ENCODE results near the gene TNS3. TPM values are rescaled to one million over a fixed set of nuclear protein-coding genes. Genes with fewer than 3 reads are reported as not detected.
A peak's percentile ranks its signal among the peaks of the same experiment; 100 is the strongest.

TNS3 gene
- total RNA-seq, 1 experiment from 2014 or later, result 9.5 TPM

DNA sequence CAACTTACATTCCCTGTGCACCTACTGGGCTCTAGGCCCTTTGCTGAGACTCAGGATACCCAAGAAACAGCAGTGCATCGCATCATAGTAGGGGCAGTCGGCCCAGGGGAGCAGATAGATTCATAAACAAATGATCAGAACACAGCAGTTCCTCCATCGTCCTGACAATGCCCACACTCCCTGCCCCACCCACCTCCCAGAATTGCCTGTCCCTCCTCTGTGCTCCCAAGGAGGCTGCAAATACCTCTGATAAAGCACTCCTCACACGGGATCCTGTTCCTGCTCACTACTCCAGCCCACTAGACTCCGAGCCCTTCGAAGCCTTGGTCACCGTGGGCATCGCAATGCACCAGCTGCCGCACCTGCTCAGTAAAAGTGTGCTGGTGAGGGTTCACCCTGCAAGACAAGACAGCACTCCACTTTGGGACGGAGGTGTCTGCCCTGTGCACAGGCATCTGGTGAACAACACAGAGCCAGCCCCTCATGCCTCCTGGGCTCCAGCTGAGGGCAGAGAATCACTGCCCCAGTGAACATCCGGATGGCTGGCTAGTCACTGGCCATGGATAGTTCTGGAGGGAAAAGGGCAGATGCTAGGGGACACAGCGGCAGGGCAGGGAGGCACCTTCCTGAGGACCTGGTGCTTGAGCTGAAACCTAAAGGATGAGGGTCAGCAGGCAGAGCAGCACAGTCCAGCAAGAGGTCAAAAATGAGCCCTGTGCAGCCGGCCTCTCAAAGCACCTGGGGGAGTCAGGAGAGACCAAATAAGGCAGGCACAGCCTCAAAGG is 60.7 kb downstream of the TNS3 start:
- Mint-ChIP-seq H3K27me3 (ENCODE audit: low read depth) (peaks cover 5% of the 10 kb centered on the region), H3K4me3 (no peak overlapping the region; a peak in 1 of 5 replicates), H3K9me3 (no peaks in the 10 kb centered on the region), H3K27ac (peak overlapping the region in 1 of 3 experiments; percentile 44; a peak in 2 of 7 replicates), H3K36me3 (ENCODE audit: insufficient read depth in 1 of 3, low read depth in 3 of 3) (peaks cover 8 to 14% (median 13%) of the 10 kb centered on the region in 3 experiments; a peak in 6 of 7 replicates), H3K4me1 (peaks cover 25 to 31% of the 10 kb centered on the region in 2 experiments)
- peaks cover 6% of the 10 kb centered on the region; the same call in 1 of the 2 replicates for H3K4me1 ChIP-seq (ENCODE audit: insufficient read depth, low read length)
- H3K9ac ChIP-seq (ENCODE audit: extremely low read depth, insufficient read length, low read length), result no peak overlapping the region
- H3K27me3 ChIP-seq (ENCODE audit: insufficient read depth, low read length), result no peaks in the 10 kb centered on the region
- no peak overlapping the region for H3K4me2 ChIP-seq (ENCODE audit: insufficient read depth, insufficient read length, low read length)
- H4K5ac ChIP-seq (ENCODE audit: insufficient read length, low read depth, low read length), result no peak overlapping the region
- no peak for DNase-seq
- H4K91ac ChIP-seq (ENCODE audit: insufficient read length, low read depth, low read length), result no peak overlapping the region
- no peak overlapping the region for H2BK5ac ChIP-seq (ENCODE audit: insufficient read length, low read length)
- no peak overlapping the region for H2BK15ac ChIP-seq (ENCODE audit: low read depth, low read length)
- no peaks in the 10 kb centered on the region for H3K79me1 ChIP-seq (ENCODE audit: insufficient read depth, low read depth, low read length, poor library complexity, severe bottlenecking)
- no peak overlapping the region for H2AK5ac ChIP-seq (ENCODE audit: insufficient read length, low read length)
- H4K20me1 ChIP-seq (ENCODE audit: control insufficient read depth, insufficient read depth, insufficient read length), result no peaks in the 10 kb centered on the region
- H3K9me3 ChIP-seq (ENCODE audit: control insufficient read depth, low read depth, low read length), result no peaks in the 10 kb centered on the region
- no peak overlapping the region for H2BK120ac ChIP-seq (ENCODE audit: low read depth, low read length, poor library complexity, severe bottlenecking)
- TF ChIP-seq, protein P1, sequence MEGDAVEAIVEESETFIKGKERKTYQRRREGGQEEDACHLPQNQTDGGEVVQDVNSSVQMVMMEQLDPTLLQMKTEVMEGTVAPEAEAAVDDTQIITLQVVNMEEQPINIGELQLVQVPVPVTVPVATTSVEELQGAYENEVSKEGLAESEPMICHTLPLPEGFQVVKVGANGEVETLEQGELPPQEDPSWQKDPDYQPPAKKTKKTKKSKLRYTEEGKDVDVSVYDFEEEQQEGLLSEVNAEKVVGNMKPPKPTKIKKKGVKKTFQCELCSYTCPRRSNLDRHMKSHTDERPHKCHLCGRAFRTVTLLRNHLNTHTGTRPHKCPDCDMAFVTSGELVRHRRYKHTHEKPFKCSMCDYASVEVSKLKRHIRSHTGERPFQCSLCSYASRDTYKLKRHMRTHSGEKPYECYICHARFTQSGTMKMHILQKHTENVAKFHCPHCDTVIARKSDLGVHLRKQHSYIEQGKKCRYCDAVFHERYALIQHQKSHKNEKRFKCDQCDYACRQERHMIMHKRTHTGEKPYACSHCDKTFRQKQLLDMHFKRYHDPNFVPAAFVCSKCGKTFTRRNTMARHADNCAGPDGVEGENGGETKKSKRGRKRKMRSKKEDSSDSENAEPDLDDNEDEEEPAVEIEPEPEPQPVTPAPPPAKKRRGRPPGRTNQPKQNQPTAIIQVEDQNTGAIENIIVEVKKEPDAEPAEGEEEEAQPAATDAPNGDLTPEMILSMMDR (conservative IDR thresholded peaks at IDR 0.05), result no peak
- no peak overlapping the region for H4K8ac ChIP-seq (replicated peaks; ENCODE audit: insufficient read length, low read depth, low read length)
- no CpG with 5 or more reads among the region's 13 CpGs for WGBS (ENCODE audit: extremely low coverage, insufficient read length, low lambda C conversion rate)
- H3T11ph ChIP-seq (ENCODE audit: low read length), result no peak overlapping the region
- no peak overlapping the region for H3K27ac ChIP-seq (ENCODE audit: insufficient read length, low read depth, low read length)
- no peak overlapping the region for H3K4ac ChIP-seq (ENCODE audit: low read depth, low read length)
- H3K56ac ChIP-seq (ENCODE audit: insufficient read length, low read depth, low read length), result no peak overlapping the region
- no peak overlapping the region for H2AFZ ChIP-seq (ENCODE audit: low read length)
- no peak overlapping the region for H3K23ac ChIP-seq (ENCODE audit: insufficient read length, low read depth, low read length)
- no peaks in the 10 kb centered on the region for H3K79me2 ChIP-seq (ENCODE audit: insufficient read depth, low read length)
- no peaks in the 10 kb centered on the region for H3K23me2 ChIP-seq (ENCODE audit: insufficient read length, low read depth, low read length, poor library complexity, severe bottlenecking)
- no peak overlapping the region for H3K18ac ChIP-seq (ENCODE audit: insufficient read length, low read depth, low read length)
- H2BK12ac ChIP-seq (ENCODE audit: insufficient read length, low read depth, low read length), result no peak overlapping the region
- no peak overlapping the region for H2BK20ac ChIP-seq (ENCODE audit: low read depth, low read length, poor library complexity, severe bottlenecking)
- no peak overlapping the region for H3K14ac ChIP-seq (ENCODE audit: insufficient read depth, low read length)
